Hematopoietic multipotent progenitor cell treated with erythropoietin and hydrocortisone succinate and interleukin-3 and kit ligand, for 17 days (in vitro differentiated cells): ENCODE measurements around the gene RRP8.
A peak's percentile ranks its signal among the peaks of the same experiment; 100 is the strongest.

Experiments used
- DNase-seq: peaks from one replicate; pipeline ENCODE4 v3.0.0-alpha.2; 2015; ENCODE audit warnings: low spot score

The RRP8 gene

GRCh38 chr11:6599881-6600390 is 3.5 kb downstream of the RRP8 start:
- DNase-seq = no peak

GRCh38 chr11:6599449-6599848 is 4.0 kb downstream of the RRP8 start:
- DNase-seq = no peak

- no peak for DNase-seq
Measured at GRCh38 chr11:6598555-6598954, 4.9 kb downstream of the RRP8 start.

GRCh38 chr11:6596239-6596877 is 7.1 kb downstream of the RRP8 start:
- no peak for DNase-seq

DNA sequence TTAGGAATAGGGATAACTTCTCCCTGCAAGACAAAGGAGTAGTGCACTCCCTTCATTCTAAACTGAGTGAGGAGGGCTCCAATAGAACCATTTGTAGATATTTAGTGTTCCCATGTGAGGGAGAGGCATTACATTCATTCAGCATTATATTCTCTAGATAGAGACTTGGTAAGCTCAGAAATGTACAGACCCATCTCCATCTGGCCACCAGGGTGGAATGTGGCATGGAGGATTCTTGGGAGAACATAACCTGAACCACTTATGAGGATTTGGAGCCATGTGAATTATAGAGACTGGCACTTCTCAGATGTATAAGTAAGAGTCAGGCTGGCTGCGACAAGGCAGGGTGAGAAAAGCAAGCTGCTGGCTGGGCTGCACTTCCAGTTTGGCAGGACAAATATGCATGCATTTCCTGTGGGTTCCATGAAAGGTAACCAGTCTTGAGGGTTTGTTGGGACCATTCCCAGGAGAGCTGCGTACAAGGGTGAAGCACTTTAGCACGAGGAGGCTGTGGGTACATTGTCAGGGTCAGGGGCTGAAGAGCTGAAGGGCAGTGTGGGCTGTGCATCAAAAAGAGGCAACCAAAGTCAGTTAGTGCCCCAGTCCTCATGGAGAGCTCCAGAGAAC is 9.2 kb downstream of the RRP8 start:
- DNase-seq = no peak

GRCh38 chr11:6588018-6588417 is 15.4 kb downstream of the RRP8 start:
- no peak for DNase-seq

DNA sequence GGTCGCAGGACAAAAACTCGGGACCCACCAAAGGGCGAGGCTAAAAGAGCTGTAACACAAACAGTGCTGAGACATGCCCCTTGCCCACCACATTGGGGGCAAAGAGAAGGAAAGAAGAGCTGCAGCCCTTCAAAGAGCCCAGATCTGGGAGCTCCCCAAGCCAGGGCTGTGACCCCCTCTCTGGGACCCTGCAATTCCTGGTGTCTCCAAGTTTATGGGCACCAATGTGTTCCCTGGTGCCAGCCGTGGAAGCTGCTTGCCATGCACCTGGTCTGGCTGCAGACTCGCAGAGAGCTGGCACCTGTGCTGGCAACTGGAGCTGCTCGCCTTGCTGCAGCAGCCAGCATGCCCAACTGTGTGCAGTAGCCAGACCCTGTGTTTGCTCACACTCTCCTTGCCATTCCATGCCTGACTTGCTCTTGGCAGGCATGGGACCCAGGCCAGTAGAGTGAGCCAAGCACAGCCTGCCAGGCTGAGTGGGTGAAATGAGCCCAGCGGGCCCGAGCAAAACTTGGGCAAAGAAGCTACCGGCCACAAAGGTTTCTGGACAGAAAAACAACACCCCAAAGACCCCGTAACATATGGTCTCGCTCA is 16.0 kb downstream of the RRP8 start:
- no peak for DNase-seq

- no peak for DNase-seq
Measured at GRCh38 chr11:6586434-6587359, 16.7 kb downstream of the RRP8 start.

DNA sequence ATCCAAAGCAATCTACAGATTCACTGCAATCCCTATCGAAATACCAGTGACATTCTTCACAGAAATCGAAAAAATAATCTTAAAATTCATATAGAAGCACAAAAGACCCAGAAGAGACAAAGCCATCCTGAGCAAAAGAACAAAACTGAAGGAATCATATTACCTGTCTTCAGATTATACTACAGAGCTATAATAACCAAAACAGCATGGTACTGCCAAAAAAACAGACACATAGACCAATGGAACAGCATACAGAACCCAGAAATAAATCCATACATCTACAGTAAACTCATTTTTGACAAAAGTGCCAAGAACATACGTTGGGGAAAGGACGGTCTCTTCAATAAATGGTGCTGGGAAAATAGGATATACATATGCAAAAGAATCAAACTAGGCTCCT is 18.9 kb downstream of the RRP8 start:
- DNase-seq = no peak

- DNase-seq = no peak
Measured at GRCh38 chr11:6583584-6583983, 19.8 kb downstream of the RRP8 start.

DNA sequence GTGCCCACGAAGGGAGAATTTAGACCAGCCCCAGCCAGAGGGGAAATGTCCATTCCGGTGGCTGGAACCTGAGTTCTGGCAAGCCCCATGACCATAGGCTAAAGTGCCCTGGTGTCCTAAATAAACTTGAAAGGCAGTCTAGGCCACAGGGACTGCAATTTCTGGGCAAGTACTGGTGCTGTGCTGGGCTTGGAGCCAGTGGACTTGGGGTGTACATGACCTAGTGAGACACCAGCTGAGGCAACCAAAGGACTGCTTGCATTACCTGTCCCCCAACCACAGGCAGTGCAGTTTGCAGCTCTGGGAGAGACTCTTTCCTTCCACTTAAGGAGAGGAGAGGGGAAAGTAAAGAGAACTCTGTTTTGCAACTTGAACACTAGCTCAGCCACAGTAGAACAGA is 23.7 kb downstream of the RRP8 start:
- no peak for DNase-seq

DNA sequence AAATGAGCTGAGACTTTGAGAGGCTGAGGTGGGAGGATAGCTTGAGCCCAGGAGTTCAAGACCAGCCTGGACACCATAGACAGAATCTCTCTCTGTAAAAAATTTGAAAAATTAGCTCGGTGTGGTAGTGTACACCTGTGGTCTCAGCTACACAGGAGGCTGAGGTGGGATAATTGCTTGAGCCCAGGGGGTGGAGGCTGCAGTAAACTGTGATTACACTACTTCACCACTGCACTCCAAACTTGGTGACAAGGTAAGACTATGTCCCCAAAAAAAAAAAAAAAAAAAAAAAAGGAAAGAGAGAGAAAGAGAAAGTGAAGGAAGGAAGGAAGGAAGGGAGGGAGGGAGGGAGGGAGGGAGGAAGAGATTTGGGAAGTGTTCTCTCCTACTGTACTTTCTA is 25.3 kb downstream of the RRP8 start:
- DNase-seq = no peak

GRCh38 chr11:6576471-6577373 is 26.7 kb downstream of the RRP8 start:
- DNase-seq = peak; percentile 49

DNA sequence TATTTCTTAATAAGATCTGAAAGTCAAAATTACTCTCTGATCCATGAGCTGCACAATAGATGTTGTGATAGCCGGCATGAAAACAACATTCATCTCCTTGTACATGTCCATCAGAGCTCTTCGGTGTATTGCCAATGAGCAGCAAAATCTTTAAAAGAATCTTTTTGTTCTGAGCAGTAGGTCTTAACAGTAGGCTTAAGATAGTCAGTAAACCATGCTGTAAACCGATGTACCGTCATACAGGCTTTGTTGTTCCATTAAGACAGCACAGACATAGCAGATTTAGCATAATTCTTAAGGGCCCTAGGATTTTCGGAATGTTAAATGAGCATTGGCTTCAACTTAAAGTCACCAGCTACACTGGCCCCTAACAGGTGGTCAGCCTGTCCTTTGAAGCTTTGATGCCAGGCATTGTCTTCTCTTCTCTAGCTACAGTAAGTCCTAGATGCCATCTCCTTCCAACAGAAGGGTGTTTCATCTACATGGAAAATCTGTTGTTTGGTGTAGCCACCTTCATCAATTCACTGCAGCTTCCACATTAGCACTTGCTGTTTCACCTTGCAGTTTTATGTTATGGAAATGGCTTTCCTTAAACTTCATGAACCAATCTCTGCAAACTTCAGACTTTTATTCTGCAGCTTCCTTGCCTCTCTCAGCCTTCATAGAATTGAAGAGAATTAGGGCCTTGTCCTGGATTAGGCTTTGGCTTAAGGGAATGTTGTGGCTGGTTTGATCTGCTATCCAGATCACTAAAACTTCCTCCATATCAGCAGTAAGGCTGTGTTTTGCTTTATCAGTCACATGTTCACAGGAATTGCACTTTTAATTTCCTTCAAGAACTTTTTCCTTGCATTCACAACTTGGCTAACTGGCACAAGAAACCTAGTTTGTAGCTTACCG is 28.4 kb downstream of the RRP8 start:
- no peak for DNase-seq

DNA sequence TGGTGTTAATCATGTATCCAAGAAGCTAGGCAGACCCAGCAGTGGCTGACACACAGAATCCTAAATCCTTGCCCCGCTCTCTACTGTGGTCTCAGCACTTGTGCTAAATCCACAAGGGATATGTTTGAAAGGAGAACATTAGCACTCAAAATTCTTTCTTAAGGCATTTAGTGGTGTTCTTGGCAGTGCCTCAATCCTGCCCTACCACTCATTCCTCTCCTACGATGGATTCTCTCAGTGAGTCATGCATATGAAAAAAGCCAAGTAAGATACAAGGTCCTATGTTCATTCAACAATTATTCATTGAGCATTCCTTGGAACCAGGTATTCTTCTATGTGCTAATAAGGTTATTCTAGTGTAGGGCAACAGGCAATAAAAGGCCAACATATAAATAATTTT is 31.2 kb downstream of the RRP8 start:
- DNase-seq = no peak

DNA sequence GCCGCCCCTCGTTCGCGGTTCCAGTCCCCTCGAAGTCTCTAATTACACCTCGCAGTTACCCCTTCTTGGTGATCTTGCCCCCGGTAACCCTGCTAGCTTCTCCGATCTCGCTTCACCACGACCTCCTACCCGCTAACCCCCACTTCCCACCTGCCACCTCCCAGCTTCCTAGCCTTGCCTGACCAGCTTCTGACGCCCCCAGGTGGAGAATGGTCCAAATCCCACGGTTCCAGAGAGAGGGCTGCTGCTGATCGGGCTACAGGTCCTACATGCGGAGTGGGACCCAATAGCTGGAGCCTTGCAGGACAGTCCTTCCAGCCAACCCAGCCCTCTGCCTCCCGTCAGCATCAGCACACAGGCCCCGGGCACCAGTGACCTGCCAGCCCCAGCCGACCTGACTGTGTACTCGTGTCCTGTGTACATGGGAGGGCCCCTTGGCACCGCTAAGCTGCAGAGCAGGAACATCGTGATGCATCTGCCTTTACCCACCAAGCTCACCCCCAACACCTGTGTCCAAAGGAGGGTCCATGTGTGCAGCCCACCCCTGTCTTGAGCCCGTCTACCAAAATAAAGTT is 31.9 kb downstream of the RRP8 start:
- no peak for DNase-seq

DNA sequence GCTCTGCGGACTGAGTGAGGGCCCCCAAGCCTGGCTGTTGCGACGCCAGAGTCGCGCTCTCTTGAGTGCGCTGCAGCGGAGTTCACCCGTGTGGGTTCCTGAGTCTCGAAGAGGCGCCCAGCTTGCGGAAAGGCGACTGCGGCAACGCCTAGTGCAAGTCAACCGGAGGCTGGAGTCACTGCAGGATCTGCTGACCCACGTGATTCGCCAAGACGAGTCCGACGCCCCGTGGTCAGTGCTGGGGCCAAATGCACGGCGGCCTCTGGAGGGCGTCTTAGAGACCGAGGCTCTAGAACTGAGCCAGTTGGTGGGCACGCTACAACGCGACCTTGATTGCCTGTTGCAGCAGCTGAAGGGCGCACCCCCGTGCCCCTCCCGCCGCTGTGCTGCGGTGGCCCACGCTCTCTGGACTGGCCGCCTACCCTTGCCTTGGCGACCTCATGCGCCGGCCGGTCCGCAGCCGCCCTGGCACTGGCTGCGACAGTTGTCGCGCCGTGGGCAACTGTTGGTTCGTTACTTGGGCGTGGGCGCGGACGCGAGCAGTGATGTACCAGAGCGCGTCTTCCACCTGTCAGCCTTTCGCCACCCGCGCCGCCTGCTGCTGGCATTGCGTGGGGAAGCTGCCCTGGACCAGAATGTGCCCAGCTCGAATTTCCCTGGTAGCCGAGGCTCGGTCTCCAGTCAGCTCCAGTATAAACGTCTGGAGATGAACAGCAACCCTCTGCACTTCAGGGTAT is 32.6 kb downstream of the RRP8 start:
- no peak for DNase-seq

GRCh38 chr11:6569706-6570105 is 33.7 kb downstream of the RRP8 start:
- DNase-seq = peak; percentile 41

- DNase-seq = peak; percentile 87
Measured at GRCh38 chr11:6568191-6568918, 35.1 kb downstream of the RRP8 start.
